C4-2B (cell line): ENCODE results near the gene MTRF1.

Experiments used
- ZFX ChIP-seq: fragments of 450-650 bp; IDR thresholded peaks from 2 replicates; pipeline ENCODE4 v1.6.1; 2017
- TF ChIP-seq, protein P1 (sequence below): fragments of 450-650 bp; conservative IDR thresholded peaks from 2 replicates; pipeline ENCODE4 v1.5.1; 2017; ENCODE audit warnings: mild to moderate bottlenecking

DNA sequence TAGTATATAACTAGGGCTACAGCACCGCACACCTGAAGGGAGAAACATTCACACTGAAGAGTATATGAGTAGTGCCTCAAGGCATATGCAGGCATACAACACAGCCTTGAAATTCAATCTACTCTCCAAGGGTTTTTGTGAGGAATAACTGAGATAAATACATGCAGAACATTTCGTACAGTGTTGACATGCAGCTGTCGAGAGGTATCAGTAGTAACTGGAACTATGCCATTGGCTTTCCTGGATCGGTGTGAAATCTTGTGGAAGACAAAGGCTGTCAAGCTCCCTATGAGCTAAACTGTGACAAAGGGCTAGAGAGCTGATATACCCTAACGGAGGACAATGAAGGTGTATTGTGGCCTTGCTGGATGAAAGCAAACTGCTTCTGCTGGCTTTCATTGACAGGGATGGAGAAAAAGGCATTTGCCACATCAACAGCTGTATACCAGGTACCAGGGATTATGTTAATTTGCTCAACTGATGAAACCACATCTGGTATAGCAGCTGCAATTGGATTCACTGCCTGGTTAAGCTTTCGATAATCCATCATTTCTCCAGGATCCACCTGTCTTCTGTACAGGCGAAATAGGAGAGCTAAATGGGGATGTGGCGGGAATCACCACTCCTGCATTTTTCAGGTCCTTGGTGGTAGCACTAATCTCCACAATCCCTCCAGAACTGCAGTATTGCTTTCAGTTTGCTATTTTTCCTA, 16.3 kb downstream of the MTRF1 start:
- TF ChIP-seq, protein P1, sequence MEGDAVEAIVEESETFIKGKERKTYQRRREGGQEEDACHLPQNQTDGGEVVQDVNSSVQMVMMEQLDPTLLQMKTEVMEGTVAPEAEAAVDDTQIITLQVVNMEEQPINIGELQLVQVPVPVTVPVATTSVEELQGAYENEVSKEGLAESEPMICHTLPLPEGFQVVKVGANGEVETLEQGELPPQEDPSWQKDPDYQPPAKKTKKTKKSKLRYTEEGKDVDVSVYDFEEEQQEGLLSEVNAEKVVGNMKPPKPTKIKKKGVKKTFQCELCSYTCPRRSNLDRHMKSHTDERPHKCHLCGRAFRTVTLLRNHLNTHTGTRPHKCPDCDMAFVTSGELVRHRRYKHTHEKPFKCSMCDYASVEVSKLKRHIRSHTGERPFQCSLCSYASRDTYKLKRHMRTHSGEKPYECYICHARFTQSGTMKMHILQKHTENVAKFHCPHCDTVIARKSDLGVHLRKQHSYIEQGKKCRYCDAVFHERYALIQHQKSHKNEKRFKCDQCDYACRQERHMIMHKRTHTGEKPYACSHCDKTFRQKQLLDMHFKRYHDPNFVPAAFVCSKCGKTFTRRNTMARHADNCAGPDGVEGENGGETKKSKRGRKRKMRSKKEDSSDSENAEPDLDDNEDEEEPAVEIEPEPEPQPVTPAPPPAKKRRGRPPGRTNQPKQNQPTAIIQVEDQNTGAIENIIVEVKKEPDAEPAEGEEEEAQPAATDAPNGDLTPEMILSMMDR, result no peak
- no peak for TF ChIP-seq ZFX
